Measurements from ENCODE around the gene ADAT3.

DNA sequence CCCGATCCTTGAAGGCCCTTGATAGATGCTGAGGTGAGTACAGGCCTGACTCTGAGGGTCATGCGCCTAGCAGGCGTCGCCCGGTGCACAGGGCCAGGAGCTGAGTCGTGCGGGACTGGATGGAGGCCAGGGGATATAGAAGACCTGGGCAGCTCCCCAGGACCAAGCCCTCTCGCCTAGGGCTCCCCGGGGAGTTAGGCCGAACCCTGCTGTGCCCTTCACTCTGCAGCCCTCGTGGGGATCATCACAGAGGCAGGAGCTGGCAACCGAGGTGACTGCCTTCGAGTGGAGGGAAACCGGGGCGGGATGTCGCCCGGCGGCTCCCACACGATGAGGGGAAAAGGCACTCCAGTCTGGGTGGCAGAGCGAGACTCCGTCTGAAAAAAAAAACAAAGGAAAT, 47.4 kb downstream of the ADAT3 start:
- TF ChIP-seq, protein P1, sequence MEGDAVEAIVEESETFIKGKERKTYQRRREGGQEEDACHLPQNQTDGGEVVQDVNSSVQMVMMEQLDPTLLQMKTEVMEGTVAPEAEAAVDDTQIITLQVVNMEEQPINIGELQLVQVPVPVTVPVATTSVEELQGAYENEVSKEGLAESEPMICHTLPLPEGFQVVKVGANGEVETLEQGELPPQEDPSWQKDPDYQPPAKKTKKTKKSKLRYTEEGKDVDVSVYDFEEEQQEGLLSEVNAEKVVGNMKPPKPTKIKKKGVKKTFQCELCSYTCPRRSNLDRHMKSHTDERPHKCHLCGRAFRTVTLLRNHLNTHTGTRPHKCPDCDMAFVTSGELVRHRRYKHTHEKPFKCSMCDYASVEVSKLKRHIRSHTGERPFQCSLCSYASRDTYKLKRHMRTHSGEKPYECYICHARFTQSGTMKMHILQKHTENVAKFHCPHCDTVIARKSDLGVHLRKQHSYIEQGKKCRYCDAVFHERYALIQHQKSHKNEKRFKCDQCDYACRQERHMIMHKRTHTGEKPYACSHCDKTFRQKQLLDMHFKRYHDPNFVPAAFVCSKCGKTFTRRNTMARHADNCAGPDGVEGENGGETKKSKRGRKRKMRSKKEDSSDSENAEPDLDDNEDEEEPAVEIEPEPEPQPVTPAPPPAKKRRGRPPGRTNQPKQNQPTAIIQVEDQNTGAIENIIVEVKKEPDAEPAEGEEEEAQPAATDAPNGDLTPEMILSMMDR (IDR thresholded peaks at IDR 0.05; ENCODE audit: borderline replicate concordance, extremely low read depth, low read length, poor library complexity, severe bottlenecking) = no peak
- no peak for TF ChIP-seq EZH2 (IDR thresholded peaks at IDR 0.05; ENCODE audit: borderline replicate concordance, low read depth, low read length, severe bottlenecking)
